ENCODE measurements around the gene SLC25A13.

GRCh38 chr7:96182424-96183158 lies 139.3 kb downstream of the SLC25A13 start:
- TF ChIP-seq CTCF (IDR thresholded peaks at IDR 0.05 in 4 of 5, conservative IDR thresholded peaks at IDR 0.05 in 1 of 5), result no peak
- TF ChIP-seq POLR2A (IDR thresholded peaks at IDR 0.05), result no peak
